GM13977 (cell line): ENCODE results near the gene PDK1.

Source experiments
- DNase-seq: peaks from one replicate; pipeline ENCODE4 v3.0.0; 2012; ENCODE audit warnings: low spot score
- in situ Hi-C: fragments of 300-500 bp; cut with MboI; formaldehyde crosslinking; loops from one replicate; pipeline ENCODE4 v1.12.0; 2022; ENCODE audit warnings: low sequenced_read_pairs, low pct_unique_long_range_greater_than_20kb, mixed read lengths, inconsistent platforms; ENCODE audit not compliant: unreplicated experiment
- TF ChIP-seq, protein P1 (sequence below): IDR thresholded peaks from 2 replicates; pipeline ENCODE4 v1.5.1; 2012; ENCODE audit warnings: mild to moderate bottlenecking, control low read depth; ENCODE audit not compliant: insufficient read depth; ENCODE audit errors: extremely low read depth, missing control alignments

PDK1 gene

DNA sequence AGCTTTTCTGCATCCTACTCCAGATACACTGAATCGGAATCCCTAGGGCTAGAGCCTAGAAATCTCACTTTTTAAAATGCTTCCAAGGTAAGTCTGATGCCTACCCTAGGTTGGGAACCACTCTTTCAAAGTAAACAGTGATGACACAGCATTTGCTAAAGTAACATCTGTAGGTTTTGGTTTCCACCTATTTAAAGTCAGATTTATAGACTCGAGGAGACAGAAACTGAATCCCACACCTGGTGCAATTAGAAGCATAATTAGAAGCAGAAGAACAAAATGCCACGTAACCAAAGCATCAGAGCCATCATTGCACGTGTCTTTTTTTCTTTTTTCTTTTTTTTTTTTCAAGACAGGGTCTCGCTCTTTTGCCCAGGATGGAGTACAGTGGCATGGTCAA is 40.9 kb downstream of the PDK1 start:
- in situ Hi-C loops, result no loop called here
- TF ChIP-seq, protein P1, sequence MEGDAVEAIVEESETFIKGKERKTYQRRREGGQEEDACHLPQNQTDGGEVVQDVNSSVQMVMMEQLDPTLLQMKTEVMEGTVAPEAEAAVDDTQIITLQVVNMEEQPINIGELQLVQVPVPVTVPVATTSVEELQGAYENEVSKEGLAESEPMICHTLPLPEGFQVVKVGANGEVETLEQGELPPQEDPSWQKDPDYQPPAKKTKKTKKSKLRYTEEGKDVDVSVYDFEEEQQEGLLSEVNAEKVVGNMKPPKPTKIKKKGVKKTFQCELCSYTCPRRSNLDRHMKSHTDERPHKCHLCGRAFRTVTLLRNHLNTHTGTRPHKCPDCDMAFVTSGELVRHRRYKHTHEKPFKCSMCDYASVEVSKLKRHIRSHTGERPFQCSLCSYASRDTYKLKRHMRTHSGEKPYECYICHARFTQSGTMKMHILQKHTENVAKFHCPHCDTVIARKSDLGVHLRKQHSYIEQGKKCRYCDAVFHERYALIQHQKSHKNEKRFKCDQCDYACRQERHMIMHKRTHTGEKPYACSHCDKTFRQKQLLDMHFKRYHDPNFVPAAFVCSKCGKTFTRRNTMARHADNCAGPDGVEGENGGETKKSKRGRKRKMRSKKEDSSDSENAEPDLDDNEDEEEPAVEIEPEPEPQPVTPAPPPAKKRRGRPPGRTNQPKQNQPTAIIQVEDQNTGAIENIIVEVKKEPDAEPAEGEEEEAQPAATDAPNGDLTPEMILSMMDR, result no peak
- no peak for DNase-seq

DNA sequence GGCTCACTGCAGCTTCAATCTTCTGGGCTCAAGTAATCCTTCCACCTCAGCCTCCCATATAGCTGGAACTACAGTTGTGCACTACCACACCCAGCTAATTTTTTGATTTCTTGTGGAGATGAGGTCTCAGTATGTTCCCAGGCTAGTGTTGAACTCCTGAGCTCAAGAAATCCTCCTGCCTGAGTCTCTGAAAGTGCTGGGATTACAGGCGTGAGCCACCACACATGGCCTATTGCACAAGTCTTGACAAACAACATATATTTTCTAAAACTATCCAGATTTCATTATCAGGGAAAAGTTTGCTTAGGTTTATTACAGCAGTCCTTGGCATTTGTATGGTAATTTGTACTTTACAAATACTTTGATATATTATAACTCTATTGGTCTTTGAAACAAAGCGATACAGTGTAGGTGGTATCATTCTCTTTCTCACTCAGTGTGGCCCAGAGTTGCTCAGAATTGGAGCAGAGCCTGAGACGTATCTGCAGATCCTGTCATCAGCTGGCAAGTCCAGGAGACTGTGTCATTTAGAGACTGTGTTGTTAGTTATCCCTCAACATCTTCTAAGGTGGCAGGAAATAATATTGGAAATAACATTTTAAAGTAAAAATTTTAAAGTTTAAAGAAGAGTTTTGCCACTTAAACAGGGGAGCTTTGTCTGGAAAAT is 41.4 kb downstream of the PDK1 start:
- TF ChIP-seq, protein P1, result no peak
- in situ Hi-C loops, result no loop called here
- DNase-seq, result no peak

DNA sequence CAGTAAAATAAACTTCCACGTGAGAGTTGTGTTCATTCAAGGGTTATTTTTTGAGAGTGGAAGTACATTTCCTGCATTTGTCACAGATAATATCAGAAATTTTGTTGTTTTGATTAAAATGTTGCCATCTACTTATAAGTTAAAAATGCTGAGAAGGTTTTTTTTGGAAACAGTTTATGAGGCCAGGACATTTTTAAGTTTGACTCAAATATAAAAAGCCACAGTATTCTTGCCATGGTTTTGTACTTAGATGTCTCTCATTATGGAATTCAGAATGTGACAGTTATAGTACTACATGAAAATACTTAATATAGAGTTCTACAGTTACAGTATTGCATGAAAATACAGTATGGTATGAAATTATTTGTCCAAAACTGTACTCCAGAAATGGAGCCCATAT is 44.1 kb downstream of the PDK1 start:
- in situ Hi-C loops, result no loop called here
- TF ChIP-seq, protein P1, result no peak

DNA sequence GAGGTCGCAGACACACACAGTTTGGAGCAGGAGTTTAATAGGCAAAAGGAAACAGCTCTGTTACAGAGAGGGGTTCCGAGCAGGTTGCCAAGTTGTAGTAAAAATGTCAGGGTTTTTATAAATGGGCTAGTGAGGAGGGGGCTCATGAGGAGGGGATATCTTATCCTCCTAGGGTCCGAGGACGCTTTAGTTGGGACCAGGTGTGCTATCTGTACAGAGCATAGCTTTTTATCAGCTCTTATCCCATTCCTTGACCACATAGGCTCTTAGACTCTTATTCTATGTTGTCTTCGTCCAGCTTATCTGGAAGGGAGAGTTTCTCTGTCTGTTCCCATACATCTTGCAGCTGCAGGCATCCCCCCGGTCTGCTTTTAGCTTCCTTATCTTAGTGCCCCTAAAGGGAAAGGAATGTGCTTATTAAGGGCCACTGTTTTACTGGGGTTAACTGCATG is 44.7 kb downstream of the PDK1 start:
- in situ Hi-C loops, result no loop called here
- DNase-seq, result no peak
- TF ChIP-seq, protein P1, result no peak

More for the DNA sequence above, 44.1 kb downstream of the PDK1 start:
- DNase-seq, result no peak

DNA sequence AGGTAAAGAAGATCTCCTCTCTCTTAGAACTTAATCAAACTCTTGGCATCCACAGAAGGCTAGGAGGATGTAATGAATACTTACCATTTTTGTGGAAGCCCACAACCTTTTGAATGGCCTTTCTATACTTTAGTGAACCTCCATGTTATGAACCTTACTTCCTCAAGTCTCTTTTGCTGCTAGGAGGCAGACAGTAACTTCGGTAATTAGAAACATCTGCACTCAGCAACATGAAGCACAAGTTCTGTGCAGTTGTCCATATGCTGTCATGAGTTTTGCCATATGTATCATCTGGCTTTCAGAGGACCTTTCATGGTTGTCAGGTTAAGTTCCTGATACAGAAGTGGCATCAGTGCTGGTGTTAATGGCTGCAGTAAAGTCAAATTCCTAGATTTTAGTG is 50.4 kb downstream of the PDK1 start:
- in situ Hi-C loops, result no loop called here

DNA sequence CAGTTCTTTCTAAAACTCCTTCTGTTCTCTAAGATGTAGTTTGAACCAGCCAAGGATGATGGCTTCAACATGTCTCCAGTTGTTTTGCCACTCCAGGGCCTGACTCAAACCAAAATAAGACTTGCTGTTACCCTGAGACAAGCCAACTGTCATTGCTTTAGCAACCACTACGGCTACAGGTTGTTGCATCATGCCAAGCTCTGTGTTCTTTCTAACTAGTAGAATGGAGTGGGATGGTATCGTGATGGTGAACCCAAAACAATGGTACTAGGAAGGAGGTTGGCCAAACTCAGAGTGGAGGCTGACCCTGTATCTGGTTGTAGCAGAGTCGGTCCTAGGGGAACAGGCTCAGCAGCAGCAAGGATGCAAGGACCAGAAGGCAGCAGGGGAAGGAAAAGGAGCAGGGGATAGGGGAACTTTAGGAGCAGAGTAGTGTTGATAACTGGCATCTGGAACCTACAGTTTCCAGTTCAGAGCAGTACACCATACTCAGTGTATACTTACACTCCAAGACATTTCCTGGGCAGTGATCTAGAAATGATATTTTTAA is 51.6 kb downstream of the PDK1 start:
- TF ChIP-seq, protein P1, result no peak
- no peak for DNase-seq
- in situ Hi-C loops, result no loop called here

More for the DNA sequence above, 50.4 kb downstream of the PDK1 start:
- DNase-seq, result no peak
- TF ChIP-seq, protein P1, result no peak
